Pons (tissue), 1 donor: ENCODE measurements around the gene ARID3B.

ENCODE experiments used
- DNase-seq: peaks from one replicate; pipeline ENCODE4 v3.0.0-alpha.2; 2016; ENCODE audit warnings: low spot score

The ARID3B gene

DNA sequence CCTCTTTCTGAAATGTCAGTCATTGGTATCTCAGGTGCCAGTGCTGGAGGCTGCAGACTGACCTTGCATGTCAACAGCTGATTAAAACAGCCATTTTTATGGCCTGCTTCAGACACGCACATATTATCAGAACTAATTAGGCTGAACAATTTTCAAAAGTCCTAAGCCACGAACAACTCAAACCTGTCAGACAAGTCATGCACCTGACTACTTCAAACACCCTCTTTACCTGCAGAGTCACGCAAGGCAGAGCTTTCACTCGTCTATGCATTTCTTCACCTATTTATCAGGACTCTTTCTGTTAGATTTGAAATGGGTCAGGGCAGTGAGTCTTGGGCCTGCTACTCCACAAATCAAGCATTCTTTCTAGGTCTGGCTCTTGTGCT, 101.3 kb downstream of the ARID3B start:
- no peak for DNase-seq

DNA sequence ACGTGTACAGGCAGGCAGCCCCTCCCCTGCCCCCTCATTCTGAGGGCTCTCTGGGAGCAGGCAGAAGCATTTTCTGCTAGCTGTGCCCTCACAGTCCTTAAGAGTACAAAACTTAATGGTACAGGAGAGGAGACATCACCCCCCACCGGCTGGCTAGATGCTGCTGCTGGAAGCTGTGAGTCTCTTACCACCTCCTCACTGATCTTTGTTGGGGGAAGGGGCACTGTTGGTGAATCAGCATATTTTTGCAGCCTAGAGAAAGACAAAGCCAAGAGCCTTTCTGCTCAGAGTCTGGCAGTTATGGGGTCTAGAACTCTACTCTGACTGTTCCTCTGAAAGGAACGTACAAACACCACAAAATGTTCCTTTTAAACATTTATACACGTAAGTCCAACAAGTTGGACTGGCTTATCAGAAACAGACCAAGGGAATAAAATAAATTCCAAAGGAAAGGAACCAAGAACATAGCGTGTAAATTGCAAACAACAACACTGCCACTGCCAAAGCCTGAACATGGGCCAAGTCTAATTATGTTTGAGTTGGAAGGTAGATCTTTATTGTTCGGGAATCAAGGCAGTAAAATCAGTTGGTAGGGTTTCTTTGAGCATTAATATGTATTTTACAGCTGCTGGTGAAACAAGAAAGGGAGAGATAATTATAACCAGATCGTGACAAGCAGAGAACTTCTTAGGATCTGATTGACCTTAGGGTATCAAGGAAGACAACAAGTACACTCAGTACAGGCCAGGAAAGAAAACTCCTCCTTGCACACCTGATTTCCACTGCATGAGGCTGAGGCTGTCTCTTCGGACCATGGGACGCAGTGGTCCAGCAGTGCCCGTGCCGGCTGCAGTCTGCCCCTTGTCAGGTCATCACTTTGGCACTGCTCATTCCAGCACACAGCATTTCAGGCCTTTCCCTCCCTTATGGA, 102.0 kb downstream of the ARID3B start:
- DNase-seq: no peak

DNA sequence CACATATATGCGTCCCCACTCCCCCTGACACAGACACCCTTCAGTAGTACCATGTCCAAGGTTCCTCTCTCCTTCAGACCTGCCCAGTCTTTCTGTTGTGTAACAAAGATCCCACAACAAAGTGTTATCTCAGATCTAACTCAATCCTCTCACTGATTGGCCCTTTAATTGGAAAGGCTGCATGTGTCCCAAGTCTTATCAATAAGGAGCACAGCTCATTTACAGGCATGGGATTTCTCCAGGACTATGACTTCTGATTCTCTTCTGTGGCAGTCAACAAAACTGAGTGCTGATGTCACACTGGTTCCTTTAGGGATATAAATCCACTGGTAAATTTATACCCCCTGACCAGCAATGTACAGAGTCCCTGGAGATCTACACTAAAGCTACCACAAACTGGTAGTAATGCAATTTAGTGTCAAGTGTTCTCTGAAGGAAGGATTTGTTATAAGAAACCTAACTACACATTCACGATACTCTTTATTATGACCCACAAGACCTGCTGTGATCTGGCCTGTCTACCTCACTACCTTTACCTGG, 102.7 kb downstream of the ARID3B start:
- no peak for DNase-seq

DNA sequence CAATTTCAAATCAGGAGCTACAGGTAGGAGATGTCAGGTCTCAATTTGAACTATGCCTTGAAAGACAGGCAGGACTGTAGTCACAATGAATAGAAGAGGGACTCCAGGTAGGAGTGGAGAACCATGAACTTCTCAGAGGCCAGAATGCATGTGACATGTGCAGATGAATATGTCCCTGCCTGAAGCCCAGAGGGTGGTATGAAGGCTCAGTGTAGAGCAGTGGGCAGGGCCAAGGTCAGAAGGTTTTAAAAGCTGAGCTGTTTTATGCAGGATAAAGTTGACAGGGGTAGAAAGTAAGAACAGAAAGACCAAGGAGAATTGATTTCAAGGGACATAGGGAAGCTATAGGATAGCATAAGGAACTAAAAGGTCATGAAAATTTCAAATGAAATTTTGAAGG, 105.5 kb downstream of the ARID3B start:
- DNase-seq: no peak
